KBM-7 (cell line): ENCODE results near the gene MMRN2.
"Not testable (repeated sequence)": the region's sequence is repeated elsewhere in the genome, so short reads cannot be mapped to it uniquely, and the experiment has no call there.

ENCODE experiments used
- DNase-seq: peaks from one replicate; pipeline ENCODE4 v3.0.0-alpha.2; 2015
- in situ Hi-C: fragments of 300-500 bp; cut with MboI; formaldehyde crosslinking; loops from 2 replicates; pipeline ENCODE4 v1.14.3; 2020; ENCODE audit warnings: low sequenced_read_pairs, low pct_unique_long_range_greater_than_20kb, mixed read lengths

The MMRN2 gene, protein sequence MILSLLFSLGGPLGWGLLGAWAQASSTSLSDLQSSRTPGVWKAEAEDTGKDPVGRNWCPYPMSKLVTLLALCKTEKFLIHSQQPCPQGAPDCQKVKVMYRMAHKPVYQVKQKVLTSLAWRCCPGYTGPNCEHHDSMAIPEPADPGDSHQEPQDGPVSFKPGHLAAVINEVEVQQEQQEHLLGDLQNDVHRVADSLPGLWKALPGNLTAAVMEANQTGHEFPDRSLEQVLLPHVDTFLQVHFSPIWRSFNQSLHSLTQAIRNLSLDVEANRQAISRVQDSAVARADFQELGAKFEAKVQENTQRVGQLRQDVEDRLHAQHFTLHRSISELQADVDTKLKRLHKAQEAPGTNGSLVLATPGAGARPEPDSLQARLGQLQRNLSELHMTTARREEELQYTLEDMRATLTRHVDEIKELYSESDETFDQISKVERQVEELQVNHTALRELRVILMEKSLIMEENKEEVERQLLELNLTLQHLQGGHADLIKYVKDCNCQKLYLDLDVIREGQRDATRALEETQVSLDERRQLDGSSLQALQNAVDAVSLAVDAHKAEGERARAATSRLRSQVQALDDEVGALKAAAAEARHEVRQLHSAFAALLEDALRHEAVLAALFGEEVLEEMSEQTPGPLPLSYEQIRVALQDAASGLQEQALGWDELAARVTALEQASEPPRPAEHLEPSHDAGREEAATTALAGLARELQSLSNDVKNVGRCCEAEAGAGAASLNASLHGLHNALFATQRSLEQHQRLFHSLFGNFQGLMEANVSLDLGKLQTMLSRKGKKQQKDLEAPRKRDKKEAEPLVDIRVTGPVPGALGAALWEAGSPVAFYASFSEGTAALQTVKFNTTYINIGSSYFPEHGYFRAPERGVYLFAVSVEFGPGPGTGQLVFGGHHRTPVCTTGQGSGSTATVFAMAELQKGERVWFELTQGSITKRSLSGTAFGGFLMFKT

GRCh38 chr10:86957471-86958115 is at the start of gene MMRN2:
Gene MMRN2 (minus strand): TSS chr10:86957615. CDS start chr10:86957541, 74 bp downstream.
- peak; percentile 20 for DNase-seq
- in situ Hi-C loops, result no loop called here

DNA sequence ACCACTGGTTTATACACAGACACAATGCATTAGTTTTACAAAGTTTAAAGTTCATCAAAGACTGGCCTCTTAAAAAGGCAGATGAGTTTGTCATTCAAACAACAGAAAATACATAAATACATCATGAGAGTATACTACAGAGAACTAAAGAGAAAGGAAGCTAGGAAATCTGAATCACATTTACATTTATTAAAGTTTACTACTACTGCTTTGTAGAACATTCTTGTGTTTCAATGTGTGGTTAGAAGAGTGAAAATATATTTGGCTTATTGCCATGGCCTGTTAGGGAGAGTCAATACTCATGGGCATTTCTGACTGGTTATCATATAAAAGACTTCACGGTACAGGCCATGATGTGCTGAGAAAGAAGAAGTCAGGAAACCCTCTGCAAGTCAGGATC is 49.7 kb upstream of the MMRN2 start:
- in situ Hi-C loops, DNase-seq: not testable (repeated sequence)

GRCh38 chr10:87000491-87000890 is 43.1 kb upstream of the MMRN2 start:
- in situ Hi-C loops, result no loop called here
- no peak for DNase-seq

DNA sequence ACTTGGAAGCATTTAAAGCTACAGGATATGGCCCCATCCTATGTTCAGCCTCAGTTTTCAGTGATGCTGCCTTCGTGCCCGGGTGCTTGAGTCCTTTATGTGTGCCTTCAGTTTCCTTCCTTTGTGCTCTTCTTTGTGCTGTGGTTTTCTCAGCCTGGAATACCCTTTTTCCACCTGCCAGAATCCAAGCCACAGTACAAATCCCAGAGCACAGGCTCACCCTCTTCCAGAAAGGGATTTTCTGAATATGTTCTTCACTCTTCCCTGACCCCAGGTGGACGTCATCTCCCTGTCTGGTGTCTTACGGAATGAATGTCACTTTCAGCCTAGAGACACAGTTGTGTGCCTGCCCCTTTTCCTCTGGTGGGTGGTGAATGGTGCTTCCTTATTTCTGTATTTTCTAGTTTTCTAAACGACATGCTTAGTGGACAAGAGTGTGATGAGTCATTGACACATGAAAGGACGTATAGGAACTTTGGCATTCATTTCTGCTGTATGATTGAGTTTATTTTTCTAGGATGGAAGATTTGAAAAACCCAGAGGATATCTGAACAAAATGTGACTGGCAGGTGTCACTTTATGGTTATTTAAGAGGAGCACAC is 42.5 kb upstream of the MMRN2 start:
- DNase-seq, result peak; percentile 37
- in situ Hi-C loops, result not testable (repeated sequence)

GRCh38 chr10:86992929-86993328 is 35.5 kb upstream of the MMRN2 start:
- in situ Hi-C loops, result no loop called here
- DNase-seq, result no peak

DNA sequence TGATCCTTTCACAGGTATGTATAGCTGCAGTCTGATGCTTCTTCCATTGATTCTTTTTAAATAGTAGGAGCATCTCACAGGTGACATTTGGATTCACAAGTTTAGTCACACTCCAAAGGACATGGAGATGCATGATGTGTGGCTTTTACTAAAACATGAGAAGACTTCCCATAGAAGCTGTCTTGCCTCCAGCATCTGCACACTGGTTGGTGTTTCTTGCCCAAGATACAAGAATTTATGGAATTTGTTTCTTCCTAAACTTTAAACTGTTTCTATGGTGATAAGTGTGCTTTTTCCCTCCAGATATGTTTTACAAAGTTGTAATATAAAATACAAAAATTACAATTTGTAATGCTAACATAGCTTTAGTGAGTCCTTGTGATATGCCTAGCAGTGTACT is 35.0 kb upstream of the MMRN2 start:
- in situ Hi-C loops, result no loop called here

DNA sequence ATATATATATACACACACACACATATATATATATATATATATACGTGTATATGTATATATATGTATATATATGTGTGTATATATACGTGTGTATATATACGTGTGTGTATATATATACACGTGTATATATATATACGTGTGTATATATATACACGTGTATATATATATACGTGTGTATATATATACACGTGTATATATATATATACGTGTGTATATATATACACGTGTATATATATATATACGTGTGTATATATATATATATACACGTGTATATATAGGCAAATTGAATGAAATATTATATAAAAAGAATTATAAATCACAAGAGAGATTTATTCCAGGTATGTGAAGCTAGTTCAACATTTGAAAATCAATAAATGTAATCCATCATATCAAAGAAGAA is 33.9 kb upstream of the MMRN2 start:
- DNase-seq, in situ Hi-C loops: not testable (repeated sequence)

More for the DNA sequence above, 35.0 kb upstream of the MMRN2 start:
- DNase-seq, result no peak

- in situ Hi-C loops, result no loop called here
- no peak for DNase-seq
Measured at GRCh38 chr10:86988520-86988919, 31.1 kb upstream of the MMRN2 start.

DNA sequence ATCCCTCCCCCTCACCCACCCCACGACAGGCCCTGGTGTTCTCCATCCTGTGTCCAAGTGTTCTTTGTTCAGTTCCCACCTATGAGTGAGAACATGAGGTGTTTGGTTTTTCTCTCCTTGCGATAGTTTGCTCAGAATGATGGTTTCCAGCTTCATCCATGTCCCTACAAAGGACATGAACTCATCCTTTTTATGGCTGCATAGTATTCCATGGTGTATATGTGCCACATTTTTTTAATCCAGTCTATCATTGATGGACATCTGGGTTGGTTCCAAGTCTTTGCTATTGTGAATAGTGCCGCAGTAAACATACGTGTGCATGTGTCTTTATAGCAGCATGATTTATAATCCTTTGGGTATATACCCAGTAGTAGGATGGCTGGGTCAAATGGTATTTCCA is 27.1 kb upstream of the MMRN2 start:
- in situ Hi-C loops, result not testable (repeated sequence)

GRCh38 chr10:86981716-86982115 is 24.3 kb upstream of the MMRN2 start:
- in situ Hi-C loops, result no loop called here
- no peak for DNase-seq

More for the DNA sequence above, 27.1 kb upstream of the MMRN2 start:
- not testable (repeated sequence) for DNase-seq

DNA sequence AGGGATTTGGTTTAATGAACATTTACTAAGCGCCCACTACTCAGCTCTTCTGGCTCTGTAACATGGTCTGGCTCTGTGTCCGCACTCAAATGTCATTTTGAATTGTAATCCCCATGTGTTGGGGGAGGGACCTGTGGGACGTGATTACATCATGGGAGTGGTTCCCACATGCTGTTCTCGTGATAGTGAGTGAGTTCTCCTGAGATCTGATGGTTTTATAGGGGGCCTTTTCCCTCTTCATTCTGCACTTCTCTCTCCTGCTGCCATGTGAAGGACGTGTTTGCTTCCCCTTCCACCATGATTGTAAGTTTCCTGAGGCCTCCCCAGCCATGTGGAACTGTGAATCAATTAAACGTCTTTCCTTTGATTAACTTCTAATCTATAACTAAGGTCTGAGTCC is 23.6 kb upstream of the MMRN2 start:
- in situ Hi-C loops, DNase-seq: not testable (repeated sequence)

DNA sequence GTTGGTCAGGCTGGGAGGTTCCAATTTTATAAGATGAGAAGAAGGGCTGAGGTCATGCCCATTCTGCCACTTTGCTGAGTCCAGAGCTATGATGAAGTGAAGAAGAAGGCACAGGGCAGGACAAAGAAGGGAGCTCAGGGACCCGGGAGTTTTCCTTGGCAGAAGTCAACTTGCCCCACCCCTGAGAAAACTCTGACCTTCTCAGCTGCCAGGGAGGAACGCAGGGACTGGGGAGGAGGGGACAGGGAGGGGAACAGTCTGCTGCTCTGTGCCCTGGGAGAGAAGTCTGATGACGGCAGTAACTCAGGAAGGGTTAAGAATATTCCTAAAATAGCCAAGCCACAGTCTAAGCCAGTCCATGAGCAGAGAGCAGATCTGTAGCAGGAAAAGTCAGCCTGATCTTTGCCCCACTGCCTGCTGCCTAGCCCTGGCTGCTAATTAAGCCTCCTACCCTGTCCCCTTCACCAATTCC is 22.6 kb upstream of the MMRN2 start:
- DNase-seq, result no peak
- in situ Hi-C loops, result no loop called here

DNA sequence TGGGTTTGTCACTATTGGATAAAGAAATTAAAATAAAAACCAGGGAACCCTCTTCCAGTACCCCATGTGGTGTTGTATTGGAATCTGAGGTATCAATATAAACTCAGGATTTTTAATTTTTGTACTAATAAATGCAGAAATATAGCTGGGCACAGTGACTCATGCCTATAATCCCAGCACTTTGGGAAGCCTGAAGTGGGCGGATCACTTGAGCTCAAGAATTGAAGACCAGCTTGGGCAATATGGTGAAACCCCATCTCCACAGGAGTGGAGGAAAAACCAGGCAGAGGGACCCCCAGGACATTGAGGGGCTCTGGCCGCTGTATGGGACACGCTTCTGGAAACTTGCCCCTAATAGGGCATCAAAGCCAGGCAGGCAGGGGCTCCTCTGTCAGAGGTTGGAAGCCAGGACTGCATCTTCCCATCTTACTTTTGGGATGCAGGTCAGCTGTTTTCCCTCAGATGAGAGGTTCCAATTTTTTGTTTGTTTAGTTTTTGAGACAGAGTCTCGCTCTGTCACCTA is 21.9 kb upstream of the MMRN2 start:
- in situ Hi-C loops, result no loop called here
- no peak for DNase-seq

DNA sequence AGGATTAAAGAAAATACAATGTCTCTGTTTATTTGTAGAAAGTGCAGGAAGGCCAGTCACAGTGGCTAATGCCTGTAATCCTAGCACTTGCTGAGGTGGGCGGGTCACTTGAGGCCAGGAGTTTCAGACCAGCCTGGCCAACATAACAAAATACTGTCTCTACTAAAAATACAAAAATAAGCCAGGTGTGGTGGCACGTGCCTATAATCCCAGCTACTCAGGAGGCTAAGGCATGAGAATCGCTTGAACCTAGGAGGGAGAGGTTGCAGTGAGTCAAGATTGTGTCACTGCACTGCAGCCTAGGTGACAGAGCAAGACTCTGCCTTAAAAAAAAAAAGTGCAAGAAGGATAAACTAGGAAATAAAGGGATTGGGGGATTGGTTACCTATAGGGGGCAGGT is 21.0 kb upstream of the MMRN2 start:
- DNase-seq, in situ Hi-C loops: not testable (repeated sequence)

GRCh38 chr10:86976362-86977056 is 19.1 kb upstream of the MMRN2 start:
- in situ Hi-C loops, result no loop called here
- DNase-seq, result no peak

GRCh38 chr10:86974484-86974883 is 17.1 kb upstream of the MMRN2 start:
- in situ Hi-C loops, result no loop called here
- DNase-seq, result no peak

DNA sequence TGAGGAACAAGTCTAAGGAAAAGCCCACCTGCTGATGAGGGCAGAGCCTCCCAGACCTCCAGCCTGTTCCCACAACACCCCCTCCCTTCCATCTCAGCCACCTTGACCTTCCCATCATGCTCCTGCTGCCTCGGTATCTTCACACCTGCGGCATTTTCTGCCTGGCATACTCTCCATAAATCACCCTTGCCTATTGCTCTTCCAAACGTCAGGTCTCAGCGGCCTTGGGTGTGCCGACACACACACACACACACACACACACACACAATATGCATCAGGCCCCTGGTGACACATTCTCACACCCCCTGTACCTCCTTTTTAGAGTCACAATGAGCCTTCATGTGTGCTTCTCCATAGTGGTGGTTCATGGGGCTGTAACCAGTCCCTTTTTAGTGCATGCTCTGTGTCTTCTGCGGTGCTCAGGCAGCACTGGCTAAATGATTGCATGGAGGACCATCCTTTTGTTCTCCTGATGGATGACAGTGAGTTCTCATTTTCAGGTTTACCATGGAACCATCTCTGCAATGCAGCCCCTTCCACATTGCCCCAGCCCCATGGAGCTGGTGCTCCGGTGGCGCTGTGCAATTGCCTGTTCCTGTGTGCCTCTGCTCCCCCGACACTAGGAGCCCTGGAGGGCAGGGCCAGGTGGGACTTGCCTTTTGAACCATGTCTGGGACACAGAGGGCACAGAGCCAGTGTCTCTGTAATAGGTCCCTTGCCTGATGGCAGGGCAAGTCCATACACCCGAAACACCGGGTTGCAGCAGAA is 15.4 kb upstream of the MMRN2 start:
- in situ Hi-C loops, result no loop called here
- DNase-seq, result no peak
